GM19193 (cell line): ENCODE measurements around the gene LINGO3.
A peak's percentile ranks its signal among the peaks of the same experiment; 100 is the strongest.

Experiments
- POLR2A ChIP-seq: IDR thresholded peaks from 4 replicates; pipeline ENCODE4 v1.6.1; 2011; ENCODE audit not compliant: insufficient read depth, insufficient read length; ENCODE audit errors: extremely low read depth

LINGO3 gene

DNA sequence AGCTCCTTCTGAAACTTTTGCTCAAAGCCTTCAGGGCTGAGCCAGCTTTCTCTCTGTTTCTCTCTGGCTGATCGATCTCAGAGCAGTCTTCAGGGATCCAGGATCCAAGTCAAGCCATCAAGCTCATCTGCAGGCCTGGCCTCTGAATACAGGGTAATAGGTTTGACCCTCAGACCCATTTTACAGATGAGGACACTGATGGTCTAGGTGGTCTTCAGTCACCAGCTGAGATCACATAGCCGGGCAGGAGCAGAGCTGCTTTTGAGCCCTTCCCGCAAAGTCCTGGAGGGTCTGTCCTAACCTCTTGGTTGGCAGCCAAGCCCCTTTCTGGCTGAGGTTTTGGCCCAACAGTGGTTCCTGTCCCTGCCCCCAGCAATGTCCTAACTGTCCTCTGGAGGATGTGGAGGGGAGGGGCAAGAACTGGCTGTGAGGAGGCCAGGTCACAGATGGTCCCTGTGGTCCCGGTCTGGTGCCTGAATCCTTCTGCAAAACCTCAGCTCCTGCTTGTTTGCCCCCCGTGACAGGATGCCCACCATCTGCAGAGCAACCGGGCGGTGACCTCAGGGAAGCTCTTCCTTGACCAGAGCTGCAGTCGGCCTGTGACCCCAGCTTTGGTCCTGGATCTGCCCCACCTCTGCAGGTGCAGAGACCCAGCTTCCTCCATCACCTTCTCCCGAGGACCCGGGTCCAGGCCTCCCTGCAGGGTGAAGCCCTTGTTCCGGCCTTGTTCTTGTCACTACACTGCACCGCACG lies 20.2 kb downstream of the LINGO3 start:
- no peak for TF ChIP-seq POLR2A

DNA sequence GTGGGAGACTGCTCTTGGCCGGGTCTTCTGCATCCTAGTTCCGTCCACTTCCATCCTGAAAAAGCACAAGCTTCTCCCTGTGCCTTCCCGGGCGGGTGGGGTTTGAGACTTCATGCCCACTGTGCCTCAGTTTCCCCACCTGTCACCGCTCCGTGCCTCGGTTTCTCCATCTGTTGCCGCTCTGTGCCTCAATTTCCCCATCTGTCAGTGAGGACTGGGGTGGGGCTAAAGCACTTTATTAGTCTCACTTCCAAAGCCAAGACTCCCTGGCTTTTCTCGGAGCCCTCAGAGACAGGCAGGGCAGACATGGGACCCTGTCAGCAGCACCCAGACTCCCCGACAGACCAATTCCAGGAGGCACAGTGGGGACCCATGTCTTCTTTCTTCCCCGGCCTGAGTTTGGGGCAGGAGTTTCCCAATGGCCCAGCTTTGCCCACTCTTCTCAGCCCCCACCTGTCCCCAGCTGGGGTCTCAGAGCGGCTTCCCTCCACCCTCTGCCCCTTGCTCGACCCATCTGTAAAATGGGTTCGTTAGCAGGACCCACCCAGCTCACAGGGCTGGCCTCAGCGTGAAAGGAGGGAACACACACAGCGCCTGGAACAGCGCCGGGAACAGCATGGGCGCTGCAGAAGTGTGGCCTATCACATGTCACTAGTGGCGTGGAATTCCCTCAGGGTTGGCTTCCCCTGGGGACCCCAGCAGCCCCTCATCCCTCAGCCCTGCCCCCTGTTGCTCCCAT lies 21.4 kb downstream of the LINGO3 start:
- no peak for TF ChIP-seq POLR2A

- TF ChIP-seq POLR2A = no peak
Observed at GRCh38 chr19:2283835-2284507, 24.0 kb downstream of the LINGO3 start.

DNA sequence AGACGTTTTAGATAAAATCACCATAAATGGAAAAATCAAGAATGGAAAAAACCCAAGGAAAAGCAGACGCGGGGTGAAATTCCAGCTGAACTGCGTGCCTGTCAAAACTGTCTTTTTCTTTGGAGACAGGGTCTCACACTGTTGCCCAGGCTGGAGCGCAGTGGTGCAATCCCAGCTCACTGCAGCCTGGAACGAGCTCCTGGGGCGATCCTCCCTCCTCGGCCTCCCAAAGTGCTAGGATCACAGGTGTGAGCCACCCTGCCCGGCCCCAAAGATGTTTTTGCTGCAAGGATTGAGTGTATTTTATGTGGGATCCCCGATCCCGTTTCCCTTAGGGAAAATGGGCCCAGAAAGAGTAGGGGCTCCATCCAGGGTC lies 25.1 kb downstream of the LINGO3 start:
- TF ChIP-seq POLR2A = no peak

- no peak for TF ChIP-seq POLR2A
Observed at GRCh38 chr19:2282062-2282861, 25.7 kb downstream of the LINGO3 start, which contains the start of gene PEAK3. PEAK3 (minus strand) TSS chr19:2282175; CDS start chr19:2280931, 1,244 bp downstream.

DNA sequence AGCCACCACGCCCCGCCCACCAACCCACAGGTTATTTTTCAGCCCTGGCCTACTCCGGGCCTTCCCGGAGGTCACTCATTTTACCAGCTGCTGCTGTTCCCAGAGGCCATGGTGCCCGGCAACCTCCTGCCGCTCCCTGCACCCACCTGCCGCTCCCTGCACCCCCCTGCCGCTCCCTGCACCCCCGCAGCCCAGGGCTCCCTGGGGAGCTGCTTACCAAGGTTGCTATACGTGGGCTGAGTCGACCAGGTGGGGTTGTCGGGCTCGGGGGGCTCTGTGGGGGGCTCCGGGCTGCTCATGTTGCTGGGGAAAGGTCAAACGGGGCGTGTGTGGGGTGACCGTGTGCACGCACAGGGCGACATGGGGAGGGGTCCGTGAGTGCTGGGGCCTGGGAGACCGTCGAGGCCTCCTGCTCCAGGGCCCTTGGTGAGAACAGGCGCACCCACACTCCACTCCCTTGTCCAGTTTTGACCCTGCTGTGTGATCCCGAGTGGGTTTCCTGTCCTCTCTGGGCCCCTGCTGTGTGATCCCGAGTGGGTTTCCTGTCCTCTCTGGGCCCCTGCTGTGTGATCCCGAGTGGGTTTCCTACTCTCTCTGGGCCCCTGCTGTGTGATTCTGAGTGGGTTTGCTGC lies 27.2 kb downstream of the LINGO3 start:
- TF ChIP-seq POLR2A = no peak

GRCh38 chr19:2278459-2279158 lies 29.3 kb downstream of the LINGO3 start:
- TF ChIP-seq POLR2A = no peak

- TF ChIP-seq POLR2A = no peak
Observed at GRCh38 chr19:2277138-2277537, 30.8 kb downstream of the LINGO3 start.

DNA sequence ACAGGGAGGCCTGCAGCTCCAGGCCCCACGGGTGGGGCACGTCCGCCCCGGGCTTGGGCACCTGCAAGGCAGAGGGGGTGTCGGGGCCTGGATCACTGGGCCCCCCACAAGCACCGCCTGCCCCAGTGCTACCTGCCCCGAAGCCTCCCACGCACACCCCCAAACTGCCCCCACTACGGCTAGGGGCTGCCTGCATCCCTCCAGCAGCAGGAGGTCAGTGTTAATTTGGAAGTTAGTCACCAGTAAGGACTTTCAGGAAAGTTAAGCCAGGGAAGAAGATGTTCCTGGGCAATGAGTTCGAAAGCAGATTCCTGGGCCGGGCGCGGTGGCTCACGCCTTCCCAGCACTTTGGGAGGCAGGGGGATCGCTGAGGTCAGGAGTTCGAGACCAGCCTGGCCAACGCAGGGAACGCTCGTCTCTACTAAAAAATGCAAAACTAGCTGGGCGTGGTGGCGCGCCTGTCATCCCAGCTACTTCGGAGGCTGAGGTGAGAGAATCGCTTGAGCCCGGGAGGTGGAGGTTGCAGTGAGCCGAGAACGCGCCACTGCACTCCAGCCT lies 31.4 kb downstream of the LINGO3 start:
- TF ChIP-seq POLR2A = peak; percentile 5

DNA sequence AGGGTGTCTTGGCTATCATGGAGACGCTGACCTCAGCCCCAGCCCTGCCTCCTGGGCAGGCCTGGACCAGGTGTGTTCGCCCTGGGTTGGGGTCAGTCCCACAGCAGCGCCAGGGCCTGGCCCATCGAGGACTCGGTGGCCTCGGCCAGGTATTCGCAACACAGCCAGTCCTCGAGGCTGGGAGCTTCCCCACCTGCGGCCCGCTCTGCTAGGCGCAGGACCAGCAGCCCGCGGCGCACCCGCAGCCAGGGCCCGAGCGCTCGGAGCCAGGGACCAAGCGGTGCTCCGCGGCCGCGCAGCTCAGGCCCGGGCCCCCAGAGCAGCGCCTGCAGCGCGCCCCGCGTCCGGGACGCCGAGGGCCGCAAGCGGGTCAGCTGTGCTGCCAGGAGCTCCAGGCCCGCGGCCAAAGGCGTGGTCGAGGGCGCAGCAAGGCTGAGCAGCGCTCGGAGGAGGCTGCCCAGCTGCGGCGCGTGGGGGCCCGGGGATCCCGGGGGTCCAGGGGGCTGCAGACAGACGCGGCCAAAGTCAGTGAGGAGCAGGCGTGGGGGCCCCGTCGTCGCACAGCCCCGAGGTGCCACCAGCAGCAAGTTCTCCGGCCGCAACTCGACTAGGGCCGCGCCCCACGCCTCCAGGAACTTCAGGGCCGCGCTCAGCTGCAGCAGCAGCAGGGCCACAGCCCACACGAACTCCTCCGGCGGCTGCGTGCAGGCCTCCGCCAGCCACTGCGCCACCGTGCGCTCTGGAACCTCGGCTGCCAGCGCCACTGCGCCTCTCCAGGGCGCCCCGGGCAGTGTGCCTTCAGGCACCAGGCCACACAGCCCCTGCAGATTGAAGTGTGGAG lies 32.1 kb downstream of the LINGO3 start:
- TF ChIP-seq POLR2A = no peak

DNA sequence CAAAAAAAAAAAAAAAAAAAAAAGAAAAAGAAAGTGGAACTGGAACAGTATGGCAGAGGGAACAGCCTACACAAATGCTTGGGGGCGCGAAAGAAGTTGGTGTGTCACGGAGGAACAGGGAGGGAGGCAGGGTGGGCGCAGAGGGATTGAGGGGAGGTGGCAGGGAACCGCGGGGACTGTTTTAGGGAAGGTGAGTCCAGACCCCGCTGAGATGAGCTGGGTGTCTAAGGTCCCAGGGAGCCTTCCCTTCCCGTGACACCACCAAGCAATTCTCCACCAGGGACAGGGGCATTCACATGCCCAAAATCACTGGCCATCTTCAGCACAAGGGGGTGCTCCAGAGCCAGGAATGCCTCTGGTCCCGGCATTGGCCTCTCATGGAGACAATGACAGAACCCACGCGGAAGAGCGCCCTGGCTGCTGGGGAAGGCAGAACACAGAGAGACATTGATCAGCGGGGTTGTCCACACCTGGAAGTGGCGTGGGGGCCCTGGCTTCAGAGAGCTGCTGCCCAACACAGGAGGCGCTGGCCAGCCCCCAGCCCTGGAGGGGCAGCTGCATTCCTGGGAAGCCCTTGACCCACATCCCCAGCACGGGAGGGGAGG lies 32.9 kb downstream of the LINGO3 start:
- no peak for TF ChIP-seq POLR2A

DNA sequence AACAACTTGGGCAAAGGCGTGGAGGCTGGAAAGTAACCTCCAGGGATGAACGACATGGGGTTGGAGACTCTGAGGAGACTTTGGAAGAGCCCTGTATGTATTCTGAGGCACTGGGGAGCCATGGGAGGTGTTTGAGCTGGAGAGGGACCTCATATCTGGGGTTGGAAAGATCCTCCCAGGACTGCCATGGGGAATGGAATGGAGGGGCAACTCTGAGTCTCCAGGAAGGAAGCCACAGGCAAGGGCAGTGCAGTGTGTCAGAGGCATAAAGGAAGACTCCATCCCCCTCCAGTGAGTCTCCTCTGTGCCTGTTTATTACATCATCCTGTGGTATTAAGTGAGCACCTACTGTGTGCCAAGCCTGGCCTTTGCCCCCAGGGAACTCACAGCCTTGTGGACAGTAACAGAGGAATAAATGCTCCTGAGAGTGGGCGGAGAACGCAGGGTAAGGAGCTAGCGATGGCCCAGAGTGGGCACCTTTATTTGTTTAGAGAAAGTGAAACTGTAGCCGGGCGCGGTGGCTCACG lies 33.7 kb downstream of the LINGO3 start:
- no peak for TF ChIP-seq POLR2A
